OCI-LY1 (cell line): ENCODE data around the gene NR4A1.

ENCODE experiments used
- H2AFZ ChIP-seq: fragments of 200-600 bp; sonication (generic), shearing (Covaris generic); 2 replicates; pipeline ENCODE4 v1.6.0; 2014; ENCODE audit warnings: antibody characterized with exemption, mild to moderate bottlenecking, low read length
- H3F3A ChIP-seq: fragments of 200-600 bp; sonication (generic), shearing (Covaris generic); 2 replicates; pipeline ENCODE4 v1.6.0; 2014; ENCODE audit warnings: mild to moderate bottlenecking, antibody characterized with exemption, low read length, moderate library complexity; ENCODE audit not compliant: insufficient read depth
- H3K27ac ChIP-seq: fragments of 200-600 bp; sonication (generic); 2 replicates; pipeline ENCODE4 v1.5.1; 2014; ENCODE audit warnings: low read length, mixed run types, mild to moderate bottlenecking, low read depth; ENCODE audit not compliant: poor library complexity, severe bottlenecking
- H3K27me3 ChIP-seq: fragments of 200-600 bp; sonication (generic); 2 replicates; pipeline ENCODE4 v1.6.0; 2014; ENCODE audit warnings: antibody characterized with exemption, mild to moderate bottlenecking, low read length, moderate library complexity; ENCODE audit not compliant: insufficient read depth
- H3K36me3 ChIP-seq: fragments of 200-600 bp; sonication (generic); 2 replicates; pipeline ENCODE4 v1.6.1; 2014; ENCODE audit warnings: mild to moderate bottlenecking, antibody characterized with exemption, low read length, moderate library complexity, mixed read lengths; ENCODE audit not compliant: insufficient read depth
- H3K4me1 ChIP-seq: fragments of 200-600 bp; sonication (generic); 2 replicates; pipeline ENCODE4 v1.5.1; 2014; ENCODE audit warnings: mild to moderate bottlenecking, low read length, moderate library complexity; ENCODE audit not compliant: insufficient read depth, severe bottlenecking
- H3K4me2 ChIP-seq: fragments of 200-600 bp; sonication (generic), shearing (Covaris generic); 2 replicates; pipeline ENCODE4 v1.6.1; 2014; ENCODE audit warnings: low read length
- H3K4me3 ChIP-seq: fragments of 200-600 bp; sonication (generic); 2 replicates; pipeline ENCODE4 v1.5.1; 2014; ENCODE audit warnings: low read length, low read depth, mild to moderate bottlenecking, mixed read lengths; ENCODE audit not compliant: poor library complexity, severe bottlenecking
- H3K79me2 ChIP-seq: fragments of 200-600 bp; shearing (Covaris generic); 2 replicates; pipeline ENCODE4 v1.6.1; 2016; ENCODE audit warnings: mixed run types, low read length, mixed read lengths; ENCODE audit not compliant: insufficient read depth
- H3K9ac ChIP-seq: fragments of 200-600 bp; sonication (generic), shearing (Covaris generic); 2 replicates; pipeline ENCODE4 v1.6.1; 2014; ENCODE audit warnings: mild to moderate bottlenecking, low read length, mixed read lengths
- H3K9me2 ChIP-seq: fragments of 200-600 bp; sonication (generic), shearing (Covaris generic); 2 replicates; pipeline ENCODE4 v1.6.1; 2014; ENCODE audit warnings: low read depth, mild to moderate bottlenecking, low read length, mixed read lengths
- H3K9me3 ChIP-seq: fragments of 200-600 bp; shearing (Covaris generic); 2 replicates; pipeline ENCODE4 v1.6.1; 2014; ENCODE audit warnings: low read length, mixed read lengths
- H4K20me1 ChIP-seq: fragments of 200-600 bp; sonication (generic), shearing (Covaris generic); 2 replicates; pipeline ENCODE4 v1.6.0; 2016; ENCODE audit warnings: mild to moderate bottlenecking, low read length; ENCODE audit not compliant: insufficient read depth
- EZH2 ChIP-seq: fragments of 200-600 bp; sonication (generic), shearing (Covaris generic); IDR thresholded peaks from 2 replicates; pipeline ENCODE4 v1.8.0; 2017; ENCODE audit warnings: borderline replicate concordance, mixed run types, mild to moderate bottlenecking, antibody characterized with exemption, low read length, moderate library complexity, mixed read lengths
- TF ChIP-seq, protein P1 (sequence below): fragments of 200-600 bp; sonication (generic), shearing (Covaris generic); IDR thresholded peaks from 2 replicates; pipeline ENCODE4 v1.5.1; 2017; ENCODE audit warnings: mild to moderate bottlenecking, antibody characterized with exemption, low read length, moderate library complexity, mixed read lengths

Gene NR4A1

DNA sequence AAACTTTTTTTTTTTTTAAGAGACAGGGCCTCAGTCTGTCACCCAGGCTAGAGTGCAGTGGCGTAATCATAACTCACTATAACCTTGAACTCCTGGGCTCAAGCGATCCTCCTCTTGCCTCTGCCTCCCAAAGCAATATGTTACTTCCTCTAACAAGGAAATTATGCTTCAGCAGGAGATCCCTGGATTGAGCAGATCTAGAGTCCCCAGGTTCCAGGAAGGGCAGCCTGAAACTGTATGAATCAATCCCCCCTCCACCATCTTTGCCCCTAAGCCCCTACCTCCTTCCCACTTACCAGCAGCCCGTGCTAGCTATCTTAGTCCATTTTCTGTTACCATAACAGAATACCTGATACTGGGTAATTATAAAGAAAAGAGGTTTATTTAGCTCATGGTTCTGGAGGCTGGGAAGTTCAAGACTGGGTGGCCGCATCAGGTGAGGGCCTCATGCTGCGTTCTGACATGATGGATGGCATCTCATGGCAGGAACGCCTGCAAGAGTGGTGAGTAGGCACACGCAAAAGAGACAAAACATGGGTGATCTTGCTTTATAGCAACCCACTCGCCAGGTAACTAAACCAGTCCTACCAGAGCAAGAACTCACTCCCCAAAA, 39.5 kb upstream of the NR4A1 start:
- no peak overlapping the region for H3K4me2 ChIP-seq
- TF ChIP-seq, protein P1, sequence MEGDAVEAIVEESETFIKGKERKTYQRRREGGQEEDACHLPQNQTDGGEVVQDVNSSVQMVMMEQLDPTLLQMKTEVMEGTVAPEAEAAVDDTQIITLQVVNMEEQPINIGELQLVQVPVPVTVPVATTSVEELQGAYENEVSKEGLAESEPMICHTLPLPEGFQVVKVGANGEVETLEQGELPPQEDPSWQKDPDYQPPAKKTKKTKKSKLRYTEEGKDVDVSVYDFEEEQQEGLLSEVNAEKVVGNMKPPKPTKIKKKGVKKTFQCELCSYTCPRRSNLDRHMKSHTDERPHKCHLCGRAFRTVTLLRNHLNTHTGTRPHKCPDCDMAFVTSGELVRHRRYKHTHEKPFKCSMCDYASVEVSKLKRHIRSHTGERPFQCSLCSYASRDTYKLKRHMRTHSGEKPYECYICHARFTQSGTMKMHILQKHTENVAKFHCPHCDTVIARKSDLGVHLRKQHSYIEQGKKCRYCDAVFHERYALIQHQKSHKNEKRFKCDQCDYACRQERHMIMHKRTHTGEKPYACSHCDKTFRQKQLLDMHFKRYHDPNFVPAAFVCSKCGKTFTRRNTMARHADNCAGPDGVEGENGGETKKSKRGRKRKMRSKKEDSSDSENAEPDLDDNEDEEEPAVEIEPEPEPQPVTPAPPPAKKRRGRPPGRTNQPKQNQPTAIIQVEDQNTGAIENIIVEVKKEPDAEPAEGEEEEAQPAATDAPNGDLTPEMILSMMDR: no peak
- TF ChIP-seq EZH2: no peak
- H3K27me3 ChIP-seq: peaks cover 10% of the 10 kb centered on the region

DNA sequence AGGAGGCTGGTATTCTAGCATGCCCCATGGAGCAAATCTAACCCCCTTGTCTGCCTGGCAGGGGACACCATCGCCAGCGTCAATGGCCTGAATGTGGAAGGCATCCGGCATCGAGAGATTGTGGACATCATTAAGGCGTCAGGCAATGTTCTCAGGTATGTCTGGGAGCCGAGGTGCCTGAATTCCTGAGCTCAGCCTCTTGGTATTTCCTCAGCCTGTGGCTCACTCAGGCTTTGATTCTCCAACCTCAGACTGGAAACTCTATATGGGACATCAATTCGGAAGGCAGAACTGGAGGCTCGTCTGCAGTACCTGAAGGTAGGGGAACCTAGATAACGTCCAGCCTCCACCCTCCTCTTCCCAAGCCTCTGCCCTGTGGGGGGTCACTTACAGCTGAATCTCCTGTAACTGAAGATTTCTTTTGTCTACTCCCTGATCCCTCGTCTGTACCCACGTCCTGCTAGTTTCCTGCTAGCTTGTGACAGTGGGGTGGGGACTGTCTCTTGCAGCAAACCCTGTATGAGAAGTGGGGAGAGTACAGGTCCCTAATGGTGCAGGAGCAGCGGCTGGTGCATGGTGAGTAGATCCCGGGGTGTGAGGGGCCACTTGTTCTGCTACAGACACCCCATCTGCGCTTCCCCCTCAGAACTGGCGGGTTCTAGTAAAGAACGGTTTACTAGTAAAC, 37.5 kb upstream of the NR4A1 start:
- no peaks in the 10 kb centered on the region for H3K4me1 ChIP-seq

More for the DNA sequence above, 39.5 kb upstream of the NR4A1 start:
- H2AFZ ChIP-seq: no peak overlapping the region
- H3K4me3 ChIP-seq: no peak overlapping the region
- no peak overlapping the region for H3K27ac ChIP-seq
- H3K4me1 ChIP-seq: peaks cover 8% of the 10 kb centered on the region
- no peaks in the 10 kb centered on the region for H3K79me2 ChIP-seq
- no peak overlapping the region for H3K9ac ChIP-seq
- no peaks in the 10 kb centered on the region for H4K20me1 ChIP-seq
- no peaks in the 10 kb centered on the region for H3K9me3 ChIP-seq
- H3K9me2 ChIP-seq: no peaks in the 10 kb centered on the region
- H3K36me3 ChIP-seq: no peaks in the 10 kb centered on the region
- no peaks in the 10 kb centered on the region for H3F3A ChIP-seq

DNA sequence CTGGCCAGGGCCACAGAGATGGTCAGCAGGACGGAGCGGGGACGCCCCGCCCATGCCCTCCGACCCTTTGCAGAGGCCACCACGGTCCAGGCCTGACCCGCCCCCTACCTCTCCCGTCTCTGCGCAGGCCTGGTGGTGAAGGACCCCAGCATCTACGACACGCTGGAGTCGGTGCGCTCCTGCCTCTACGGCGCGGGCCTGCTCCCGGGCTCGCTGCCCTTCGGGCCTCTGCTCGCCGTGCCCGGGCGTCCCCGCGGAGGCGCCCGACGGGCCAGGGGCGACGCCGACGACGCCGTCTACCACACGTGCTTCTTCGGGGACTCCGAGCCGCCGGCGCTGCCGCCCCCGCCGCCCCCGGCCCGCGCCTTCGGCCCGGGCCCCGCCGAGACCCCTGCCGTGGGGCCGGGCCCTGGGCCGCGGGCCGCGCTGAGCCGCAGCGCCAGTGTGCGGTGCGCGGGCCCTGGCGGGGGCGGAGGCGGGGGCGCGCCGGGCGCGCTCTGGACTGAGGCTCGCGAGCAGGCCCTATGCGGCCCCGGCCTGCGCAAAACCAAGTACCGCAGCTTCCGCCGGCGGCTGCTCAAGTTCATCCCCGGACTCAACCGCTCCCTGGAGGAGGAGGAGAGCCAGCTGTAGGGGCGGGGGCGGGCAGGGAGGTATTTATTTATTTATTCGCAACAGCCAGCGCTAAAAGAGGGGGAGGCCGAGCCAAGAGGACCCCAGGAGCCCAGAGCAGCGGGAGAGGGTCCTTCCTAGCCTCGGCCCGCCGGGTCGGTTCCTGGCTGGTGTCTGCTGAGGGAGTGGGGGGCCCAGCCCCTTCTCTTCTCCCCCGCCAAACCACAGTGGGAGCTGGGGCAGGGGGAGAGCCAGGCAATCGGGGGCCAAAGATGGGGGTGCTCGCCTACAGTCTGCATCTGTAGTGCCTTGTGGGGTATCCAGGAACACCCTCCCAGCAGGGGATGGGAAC, 36.4 kb upstream of the NR4A1 start:
- TF ChIP-seq, protein P1: no peak
- no peak for TF ChIP-seq EZH2
- Histone ChIP-seq H3K4me3 (no peak overlapping the region), H3K27me3 (peaks cover 13% of the 10 kb centered on the region), H3K36me3 (no peaks in the 10 kb centered on the region), H3K27ac (no peak overlapping the region), H3K9ac (no peak overlapping the region), H3K4me1 (no peaks in the 10 kb centered on the region), H3K9me3 (no peaks in the 10 kb centered on the region), H3K4me2 (no peak overlapping the region), H3K79me2 (no peaks in the 10 kb centered on the region), H3F3A (no peaks in the 10 kb centered on the region), H3K9me2 (no peaks in the 10 kb centered on the region), H2AFZ (no peak overlapping the region), H4K20me1 (no peaks in the 10 kb centered on the region)

More for the DNA sequence above, 37.5 kb upstream of the NR4A1 start:
- H3K27ac ChIP-seq: no peak overlapping the region
- no peak overlapping the region for H3K9ac ChIP-seq
- no peaks in the 10 kb centered on the region for H3K9me2 ChIP-seq
- no peak overlapping the region for H2AFZ ChIP-seq
- peaks cover 13% of the 10 kb centered on the region for H3K27me3 ChIP-seq
- H3F3A ChIP-seq: no peaks in the 10 kb centered on the region
- H3K4me2 ChIP-seq: no peak overlapping the region
- no peak overlapping the region for H3K4me3 ChIP-seq
- no peaks in the 10 kb centered on the region for H3K36me3 ChIP-seq
- H3K79me2 ChIP-seq: no peaks in the 10 kb centered on the region
- no peaks in the 10 kb centered on the region for H4K20me1 ChIP-seq
- TF ChIP-seq EZH2: no peak
- TF ChIP-seq, protein P1: no peak
- H3K9me3 ChIP-seq: no peaks in the 10 kb centered on the region
